Measurements from ENCODE around the gene COX20. TPM values are rescaled to one million over a fixed set of nuclear protein-coding genes. Genes with fewer than 3 reads are reported as not detected.
A peak's percentile ranks its signal among the peaks of the same experiment; 100 is the strongest.
"Not testable (repeated sequence)": the region's sequence is repeated elsewhere in the genome, so short reads cannot be mapped to it uniquely, and the experiment has no call there.

The COX20 gene
- total and polyA plus RNA-seq, 10 of the 15 experiments (the other 5 are each of a cell fraction or from before 2014, with no cell fraction given): 22.8 to 112 (median 52.7) TPM

GRCh38 chr1:244830639-244831038 is 4.8 kb upstream of the COX20 start:
- H3K4me2 ChIP-seq (ENCODE audit: control insufficient read depth, insufficient read depth): no peak overlapping the region

GRCh38 chr1:244833260-244833659 is 2.2 kb upstream of the COX20 start:
- ChIA-PET CTCF (interaction anchor here (0.7 to 7.9 kb wide), 5 partner anchors 28 to 180 kb away, joined by 3 to 98 read pairs (median 3); partner anchors contain the start of gene HNRNPU), SMC1A (ENCODE audit: uncharacterized antibody, unreplicated experiment) (interaction anchor here (0.8 to 16.8 kb wide), 5 partner anchors 8 to 209 kb away, joined by 3 to 360 read pairs (median 13); partner anchors contain the start of gene HNRNPU), POLR2A (interaction anchor here (1.0 to 14.7 kb wide), 4 partner anchors 14 to 209 kb away, joined by 3 to 350 read pairs (median 29); partner anchors contain the start of gene HNRNPU), RAD21 (ENCODE audit: unreplicated experiment) (interaction anchor here (0.8 to 3.1 kb wide), 5 partner anchors 15 to 209 kb away, joined by 3 to 27 read pairs (median 4); no protein-coding TSS in a partner anchor)
- ATAC-seq; DNase-seq (ENCODE audit: low read depth, low spot score); in situ Hi-C loops (cut with MboI); FAIRE-seq; H3K9me3 ChIP-seq (replicated peaks; ENCODE audit: control insufficient read depth, insufficient read depth, low read length); H4K20me1 ChIP-seq (ENCODE audit: control insufficient read depth, insufficient read depth); H3K4me1 ChIP-seq (ENCODE audit: control insufficient read depth, insufficient read depth, low read length); H3K36me3 ChIP-seq (ENCODE audit: control insufficient read depth in 2 of 2, insufficient read depth in 2 of 2, low read length in 1 of 2); H3K27me3 ChIP-seq (replicated peaks in 1 of 2; ENCODE audit: control insufficient read depth in 2 of 2, insufficient read depth in 2 of 2, low read length in 1 of 2); BruUV-seq (replicated peaks): not testable (repeated sequence)
- Histone ChIP-seq H2AFZ (ENCODE audit: control insufficient read depth, low read depth, low read length) (peak overlapping the region; percentile 91; the same call in 1 of the 2 replicates), H3K9ac (ENCODE audit: control insufficient read depth, insufficient read depth, low read length) (peak overlapping the region; percentile 96), H3K4me3 (peak overlapping the region; percentile 72), H3K4me2 (ENCODE audit: control insufficient read depth, insufficient read depth) (peak overlapping the region; percentile 91), H3K27ac (ENCODE audit: control insufficient read depth, insufficient read depth) (peak overlapping the region; percentile 99), H3K79me2 (ENCODE audit: control insufficient read depth, insufficient read depth, low read length) (peaks cover 30% of the 10 kb centered on the region)
- 13% methylated on average over 8 of the region's 8 CpGs for WGBS (ENCODE audit: insufficient coverage, insufficient replicate concordance, low lambda C conversion rate, missing lambda C conversion rate)
- intact Hi-C loops (cut with micrococcal nuclease; ENCODE audit: unreplicated experiment): loop anchor here (10.0 kb wide), 3 partner anchors 112 to 508 kb away; partner anchors contain the start of gene ADSS2

More at GRCh38 chr1:244830639-244831038, 4.8 kb upstream of the COX20 start:
- Histone ChIP-seq H3K27ac (ENCODE audit: control insufficient read depth, insufficient read depth) (peak overlapping the region; percentile 24), H2AFZ (ENCODE audit: control insufficient read depth, low read depth, low read length) (peak overlapping the region; percentile 51; the same call in 1 of the 2 replicates), H4K20me1 (ENCODE audit: control insufficient read depth, insufficient read depth) (no peaks in the 10 kb centered on the region), H3K27me3 (replicated peaks in 1 of 2; ENCODE audit: control insufficient read depth in 2 of 2, insufficient read depth in 2 of 2, low read length in 1 of 2) (no peaks in the 10 kb centered on the region), H3K9me3 (replicated peaks; ENCODE audit: control insufficient read depth, insufficient read depth, low read length) (no peaks in the 10 kb centered on the region), H3K4me1 (ENCODE audit: control insufficient read depth, insufficient read depth, low read length) (peaks cover 6% of the 10 kb centered on the region), H3K9ac (ENCODE audit: control insufficient read depth, insufficient read depth, low read length) (no peak overlapping the region), H3K36me3 (ENCODE audit: control insufficient read depth in 2 of 2, insufficient read depth in 2 of 2, low read length in 1 of 2) (no peaks in the 10 kb centered on the region), H3K4me3 (no peak overlapping the region), H3K79me2 (ENCODE audit: control insufficient read depth, insufficient read depth, low read length) (peaks cover 4% of the 10 kb centered on the region)
- DNase-seq (ENCODE audit: low read depth, low spot score) (no peak), ATAC-seq (no peak), FAIRE-seq (no peak)
- ChIA-PET POLR2A (interaction anchor here (1.0 kb wide), 1 partner anchor 34 kb away, joined by 3 read pairs; the partner anchor contains the start of gene HNRNPU), SMC1A (ENCODE audit: uncharacterized antibody, unreplicated experiment) (interaction anchor here (0.9 to 2.6 kb wide), 8 partner anchors 10 to 141 kb away, joined by 3 to 11 read pairs (median 4); partner anchors contain the start of gene HNRNPU), CTCF (interaction anchor here (1.0 to 1.5 kb wide), 4 partner anchors 15 to 226 kb away, joined by 3 to 15 read pairs (median 7); no protein-coding TSS in a partner anchor), RAD21 (ENCODE audit: unreplicated experiment) (interaction anchor here (0.6 to 1.3 kb wide), 4 partner anchors 14 to 212 kb away, joined by 3 to 5 read pairs (median 4); no protein-coding TSS in a partner anchor)
- no TSS peak for BruUV-seq (replicated peaks)
- intact Hi-C loops (cut with micrococcal nuclease; ENCODE audit: unreplicated experiment) (loop anchor here (10.0 kb wide), 3 partner anchors 114 to 506 kb away; partner anchors contain the start of gene ADSS2), in situ Hi-C loops (cut with MboI) (no loop called here)
- TF ChIP-seq JUNB (IDR thresholded peaks at IDR 0.05) (peak; percentile 77), SRF (IDR thresholded peaks at IDR 0.05; ENCODE audit: low read depth in 2 of 2, low read length in 2 of 2) (peak in 1 of 2 experiments; percentile 78; a peak in 1 of 4 replicates), BACH1 (IDR thresholded peaks at IDR 0.05; ENCODE audit: borderline replicate concordance) (no peak)
- WGBS (ENCODE audit: insufficient coverage, insufficient replicate concordance, low lambda C conversion rate, missing lambda C conversion rate): 15% methylated on average over 3 of the region's 3 CpGs
